Measurements from ENCODE around the gene EIF2AK3. TPM values are rescaled to one million over a fixed set of nuclear protein-coding genes. Genes with fewer than 3 reads are reported as not detected.

The EIF2AK3 gene
- 22.9 and 24.5 TPM in 2 replicates for total RNA-seq

DNA sequence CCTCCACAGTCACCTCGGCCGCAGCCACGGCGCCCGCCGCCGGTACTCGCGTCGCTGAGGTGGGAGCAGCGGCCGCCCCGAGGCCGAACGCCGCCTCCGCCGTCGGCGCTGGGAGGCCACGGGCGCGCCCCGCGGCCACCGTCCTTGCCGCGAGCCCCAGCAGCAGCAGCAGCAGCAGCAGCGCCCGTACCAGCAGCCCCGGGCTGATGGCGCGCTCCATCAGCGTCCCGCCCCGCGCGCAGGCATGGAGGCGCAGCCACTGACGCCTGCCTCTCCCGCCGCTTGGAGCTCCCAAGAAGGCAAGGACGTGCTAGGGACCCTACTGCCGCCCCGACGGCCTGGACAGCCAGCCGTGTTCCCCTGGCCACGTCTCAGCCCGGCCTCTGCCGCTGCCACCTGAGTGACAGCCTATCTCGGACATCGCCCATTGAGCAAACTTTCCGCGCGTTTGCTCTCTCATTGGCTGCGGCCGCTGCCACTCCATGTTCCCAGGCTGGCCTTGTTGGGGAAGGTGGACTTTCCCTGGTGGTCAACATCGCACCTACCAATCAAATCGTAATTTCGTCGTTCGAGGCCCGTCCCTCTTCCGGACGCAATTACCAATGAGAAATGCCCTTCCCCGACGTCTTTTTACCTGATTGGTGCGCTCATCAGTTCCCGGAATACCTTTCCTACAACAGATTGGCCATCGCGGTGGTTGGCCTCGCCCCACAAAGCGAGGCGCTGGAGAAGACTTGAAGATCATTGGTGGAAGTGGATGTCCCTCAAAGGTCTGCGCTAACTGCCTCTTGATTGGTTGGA, at the start of gene EIF2AK3:
Gene EIF2AK3, minus strand, starts transcription at position 410 of the 801 bp plus-strand sequence. Its CDS starts 190 bp downstream, at position 220.

Other genes starting within 250 kb of the EIF2AK3 start
- not detected in 2 replicates for gene FOXI3, start 174.8 kb downstream of the EIF2AK3 start, total RNA-seq
- 4.4 and 4.9 TPM in 2 replicates for gene RPIA, start 64.2 kb upstream of the EIF2AK3 start, total RNA-seq